ENCODE data around the gene CIB1. TPM values are rescaled to one million over a fixed set of nuclear protein-coding genes. Genes with fewer than 3 reads are reported as not detected.
"Not testable (repeated sequence)": the region's sequence is repeated elsewhere in the genome, so short reads cannot be mapped to it uniquely, and the experiment has no call there.

Gene CIB1
- total RNA-seq: 22.5 and 26.2 TPM in 2 replicates

- peak; percentile 97 for DNase-seq
Observed at GRCh38 chr15:90233387-90234095, at the start of gene CIB1. TSS of gene CIB1 (minus strand) at chr15:90233941. CDS start at chr15:90233885, 56 bp downstream.

- not testable (repeated sequence) for DNase-seq
Observed at GRCh38 chr15:90281637-90282036, 47.9 kb upstream of the CIB1 start.

- not testable (repeated sequence) for DNase-seq
Observed at GRCh38 chr15:90280743-90281142, 47.0 kb upstream of the CIB1 start.

- not testable (repeated sequence) for DNase-seq
Observed at GRCh38 chr15:90278467-90278866, 44.7 kb upstream of the CIB1 start.

DNA sequence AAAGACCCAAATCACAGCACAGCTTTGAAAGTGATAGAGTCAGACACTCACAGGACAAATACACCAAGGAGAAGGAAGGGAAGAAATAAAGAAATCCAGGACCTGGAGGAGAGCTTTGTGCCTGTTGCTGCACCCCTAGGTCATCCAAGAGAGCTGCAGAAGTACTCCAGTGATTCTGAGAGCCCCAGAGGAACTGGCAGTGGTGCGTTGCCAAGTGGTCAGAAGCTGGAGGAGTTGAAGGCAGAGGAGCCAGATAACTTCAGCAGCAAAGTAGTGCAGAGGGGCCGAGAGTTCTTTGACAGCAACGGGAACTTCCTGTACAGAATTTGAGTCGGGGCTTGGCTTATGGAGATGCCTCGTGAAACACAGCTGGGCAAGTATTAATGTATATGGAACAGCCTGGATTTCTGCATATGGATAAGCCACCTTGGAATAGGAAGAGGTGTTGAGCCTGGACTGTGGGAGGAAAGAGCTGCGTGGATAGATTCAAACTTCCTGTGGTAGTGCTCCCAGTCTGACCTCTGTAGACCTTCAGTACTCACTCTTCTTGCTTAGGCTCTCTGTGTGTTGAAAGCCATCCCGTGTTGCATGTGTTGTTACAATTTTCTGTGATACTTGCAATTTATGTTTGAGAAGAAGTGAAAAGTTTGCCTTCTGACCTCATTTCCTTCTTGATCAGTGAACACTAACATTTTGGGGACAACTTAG is 37.9 kb upstream of the CIB1 start:
- DNase-seq: no peak

DNA sequence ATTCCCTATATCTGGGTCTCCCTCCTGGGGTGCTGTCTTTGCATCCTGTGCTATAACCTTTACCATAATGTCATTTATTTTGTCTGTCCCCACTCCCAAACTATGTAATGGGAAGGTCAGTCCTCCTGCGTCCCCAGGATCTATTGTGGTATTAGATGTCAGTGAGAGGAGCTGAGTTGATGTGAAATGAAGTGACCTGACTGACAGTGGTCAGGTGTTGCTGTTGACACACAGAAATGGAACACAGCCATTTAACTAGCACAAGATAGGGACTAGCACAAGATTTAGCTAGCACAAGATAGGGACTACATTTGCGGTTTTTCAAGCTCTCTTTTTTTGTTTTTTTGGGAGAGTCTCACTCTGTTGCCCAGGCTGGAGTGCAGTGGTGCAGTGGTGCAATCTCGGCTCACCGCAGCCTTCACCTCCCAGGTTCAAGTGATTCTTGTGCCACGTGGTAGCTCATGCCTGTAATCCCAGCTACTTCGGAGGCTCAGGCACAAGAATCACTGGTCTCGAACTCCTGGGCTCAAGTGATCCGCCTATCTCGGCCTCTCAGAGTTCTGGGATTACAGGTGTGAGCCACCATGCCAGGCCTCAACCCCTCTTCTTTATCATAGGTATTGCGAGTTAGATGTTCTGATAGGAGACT is 36.9 kb upstream of the CIB1 start:
- no peak for DNase-seq

DNA sequence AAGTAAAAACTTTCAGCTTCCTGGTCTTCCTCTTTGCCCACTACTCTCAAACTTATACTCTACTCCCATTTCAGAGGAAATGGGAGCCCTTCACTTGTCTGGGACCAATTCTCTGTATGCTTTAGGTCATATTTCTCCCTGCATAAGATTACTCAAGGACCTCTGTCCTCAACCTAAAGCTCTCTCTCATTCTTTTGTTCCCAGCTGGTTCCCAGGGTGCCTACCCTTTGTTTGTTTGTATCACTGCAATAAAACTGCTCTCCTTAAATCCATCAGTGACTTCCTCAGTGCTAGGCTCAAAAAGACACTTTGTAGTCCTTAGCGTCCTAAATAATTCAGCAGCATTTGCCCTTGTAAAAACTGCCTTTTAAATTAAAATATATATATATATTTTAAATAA is 34.7 kb upstream of the CIB1 start:
- no peak for DNase-seq

- peak; percentile 51 for DNase-seq
Observed at GRCh38 chr15:90266485-90266884, 32.7 kb upstream of the CIB1 start.

GRCh38 chr15:90266061-90266431 is 32.3 kb upstream of the CIB1 start:
- peak; percentile 59 for DNase-seq

DNA sequence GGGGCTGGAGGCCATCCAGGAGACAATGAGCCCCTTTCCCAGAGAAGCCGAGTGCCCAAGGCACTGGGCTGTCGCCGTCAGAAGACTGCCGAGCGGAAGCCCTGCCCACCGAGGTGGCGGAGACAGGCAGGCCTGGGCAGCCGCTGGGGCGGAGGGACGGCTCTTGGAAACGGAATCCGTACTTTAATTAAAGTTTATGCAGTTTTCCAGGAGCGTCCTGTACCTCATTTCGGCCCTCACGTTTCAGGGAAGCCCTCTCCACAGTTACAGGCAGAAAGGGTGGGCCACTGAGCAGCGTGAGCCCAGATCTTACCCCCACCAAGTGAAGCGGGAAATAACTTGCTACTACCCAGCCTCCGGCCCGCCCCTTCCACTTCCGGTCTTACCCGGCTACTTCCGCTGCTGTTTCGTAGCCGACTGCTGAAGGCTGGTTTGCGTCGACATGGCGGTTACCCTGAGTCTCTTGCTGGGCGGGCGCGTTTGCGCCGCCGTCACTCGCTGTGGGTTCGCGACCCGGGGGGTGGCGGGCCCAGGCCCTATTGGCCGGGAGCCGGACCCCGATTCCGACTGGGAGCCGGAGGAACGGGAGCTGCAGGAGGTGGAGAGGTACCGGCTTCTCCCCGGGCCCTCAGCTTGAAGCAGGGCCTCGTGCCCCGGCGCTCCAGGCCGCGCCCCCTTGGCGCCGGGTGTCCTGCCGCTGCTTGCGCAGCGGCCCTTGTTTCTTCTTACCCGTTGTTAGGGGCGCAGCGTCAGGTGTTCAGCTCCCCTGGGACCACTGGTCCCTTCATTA is 31.7 kb upstream of the CIB1 start, which contains the start of gene NGRN:
NGRN (plus strand) TSS at position 402 of the 790 bp plus-strand sequence; CDS start at position 443, 41 bp downstream.
- DNase-seq: peak; percentile 95

DNA sequence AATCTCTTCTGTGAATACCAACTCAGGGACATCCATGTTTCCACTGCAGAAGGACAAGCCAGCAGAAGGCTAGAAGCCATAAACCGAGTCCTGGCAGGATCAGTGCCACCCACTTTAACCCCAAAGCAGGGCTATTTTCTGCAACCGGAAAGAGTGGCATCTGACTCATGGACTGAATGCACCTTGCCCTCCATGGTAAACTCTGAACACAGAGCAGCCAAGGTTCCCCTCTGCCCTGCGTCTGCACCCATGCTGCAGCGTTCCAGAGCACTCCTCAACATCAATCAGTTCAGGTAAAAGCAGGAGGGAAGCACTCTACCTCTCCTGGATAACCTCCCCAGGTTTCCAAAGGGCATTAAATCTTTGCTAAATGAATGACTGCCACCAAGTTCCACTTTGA is 30.9 kb upstream of the CIB1 start:
- peak; percentile 60 for DNase-seq

GRCh38 chr15:90262426-90262825 is 28.7 kb upstream of the CIB1 start:
- DNase-seq: no peak

DNA sequence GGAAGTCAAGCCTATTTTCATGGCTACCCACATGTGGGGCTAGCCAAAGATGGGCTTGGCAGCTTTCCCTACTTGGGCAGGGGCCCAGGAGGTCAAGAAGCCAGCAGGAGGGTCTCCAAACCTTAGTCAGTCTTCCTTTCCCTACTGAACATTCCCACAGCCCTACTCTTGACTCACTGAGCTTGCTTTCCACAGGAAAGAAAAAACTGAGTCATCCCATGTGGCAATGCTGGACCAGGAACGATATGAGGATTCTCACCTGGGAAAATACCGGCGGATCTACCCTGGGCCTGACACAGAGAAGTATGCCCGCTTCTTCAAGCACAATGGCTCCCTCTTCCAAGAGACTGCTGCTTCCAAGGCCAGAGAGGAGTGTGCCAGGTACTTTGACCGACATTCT is 28.1 kb upstream of the CIB1 start:
- DNase-seq: peak; percentile 88

- DNase-seq: peak; percentile 57
Observed at GRCh38 chr15:90260731-90261130, 27.0 kb upstream of the CIB1 start.

GRCh38 chr15:90259524-90259923 is 25.8 kb upstream of the CIB1 start:
- DNase-seq: peak; percentile 62

- DNase-seq: no peak
Observed at GRCh38 chr15:90257776-90258175, 24.0 kb upstream of the CIB1 start.

- DNase-seq: peak; percentile 88
Observed at GRCh38 chr15:90249203-90249863, 15.6 kb upstream of the CIB1 start, which contains the start of gene TTLL13. TSS of gene TTLL13 (plus strand) at chr15:90249556. CDS start at chr15:90250631, 1,075 bp downstream.

GRCh38 chr15:90248789-90249202 is 15.1 kb upstream of the CIB1 start:
- no peak for DNase-seq

GRCh38 chr15:90243943-90244639 is 10.3 kb upstream of the CIB1 start:
- no peak for DNase-seq

- DNase-seq: no peak
Observed at GRCh38 chr15:90241343-90242192, 7.8 kb upstream of the CIB1 start.

All from dermis blood vessel endothelial cell (primary cell).